Lower leg skin (tissue), 4 donors: ENCODE data around the gene SEL1L3. TPM values are rescaled to one million over a fixed set of nuclear protein-coding genes. Genes with fewer than 3 reads are reported as not detected.

Experiments used
- DNase-seq, 2 donors: peaks; one replicate each; pipeline ENCODE4 v3.0.0-alpha.2; 2019; ENCODE audit warnings: low spot score in 2 of 2
- H3K4me3 ChIP-seq: fragments of 200-600 bp; sonication (generic); 2 replicates; pipeline ENCODE4 v1.5.1; 2017; ENCODE audit warnings: mild to moderate bottlenecking, low read depth; ENCODE audit not compliant: poor library complexity, severe bottlenecking
- POLR2A ChIP-seq, 2 donors: fragments of 450-650 bp; IDR thresholded peaks; one replicate each; pipeline ENCODE4 v1.6.1; 2016 to 2017; ENCODE audit warnings: antibody characterized with exemption in 2 of 2, mild to moderate bottlenecking in 1 of 2, moderate library complexity in 1 of 2
- WGBS, 2 donors: methylation state at CpG; one replicate each; pipeline ENCODE4 v1.1.5; 2018; 5-methylcytosine and 5-hydroxymethylcytosine counted together
- intact Hi-C: fragments of 100-400 bp; cut with DNase I; formaldehyde crosslinking; loops from one replicate; pipeline ENCODE4 v1.15.0; 2023; ENCODE audit warnings: low total_unique reads
- total RNA-seq, 4 donors: library from RNA; depleted of rRNA; stranded (reverse); fragments of >200 nt; gene quantifications; one replicate each; pipeline ENCODE4 v1.1.0, GENCODE V29; 2016
- TF ChIP-seq, protein P1 (sequence below), 3 donors: fragments of 450-650 bp; IDR thresholded peaks; one replicate each; pipeline ENCODE4 v1.5.1; 2016; ENCODE audit warnings: antibody characterized with exemption in 3 of 3, mild to moderate bottlenecking in 3 of 3, moderate library complexity in 2 of 3

SEL1L3 gene
- total RNA-seq, 4 donors from 2014 or later, result 5.2 to 20.1 (median 5.9) TPM

DNA sequence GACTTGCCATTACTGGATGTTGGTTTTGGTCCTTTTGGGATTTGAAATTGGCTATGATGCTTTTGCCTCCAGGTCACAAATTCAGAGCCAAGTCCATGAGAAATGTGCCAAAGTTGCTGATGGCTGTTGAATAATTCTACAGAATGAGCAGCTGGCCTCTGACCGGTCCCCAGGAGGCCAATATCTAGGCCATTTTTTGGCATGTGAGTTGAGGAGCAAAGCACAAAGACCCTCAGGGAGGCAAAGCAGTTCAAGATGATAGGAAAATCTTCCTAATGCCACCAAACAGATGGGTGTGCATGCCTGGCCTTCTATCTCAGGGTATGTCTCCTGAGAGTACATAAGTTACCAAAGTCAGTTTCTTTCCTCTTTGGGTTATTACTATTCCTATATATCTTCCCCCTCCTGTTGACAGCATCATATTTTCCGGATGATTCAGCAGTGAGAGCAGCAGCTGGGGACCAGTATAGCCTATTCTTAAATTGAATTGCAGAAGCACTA, 44.4 kb downstream of the SEL1L3 start:
- DNase-seq, result peak in 1 of 2 donors; percentile 9
- H3K4me3 ChIP-seq, result no peak overlapping the region
- intact Hi-C loops, result no loop called here
- WGBS, 2 donors, result 64 to 81% methylated on average over 2 of the region's 2 CpGs
- TF ChIP-seq, protein P1, sequence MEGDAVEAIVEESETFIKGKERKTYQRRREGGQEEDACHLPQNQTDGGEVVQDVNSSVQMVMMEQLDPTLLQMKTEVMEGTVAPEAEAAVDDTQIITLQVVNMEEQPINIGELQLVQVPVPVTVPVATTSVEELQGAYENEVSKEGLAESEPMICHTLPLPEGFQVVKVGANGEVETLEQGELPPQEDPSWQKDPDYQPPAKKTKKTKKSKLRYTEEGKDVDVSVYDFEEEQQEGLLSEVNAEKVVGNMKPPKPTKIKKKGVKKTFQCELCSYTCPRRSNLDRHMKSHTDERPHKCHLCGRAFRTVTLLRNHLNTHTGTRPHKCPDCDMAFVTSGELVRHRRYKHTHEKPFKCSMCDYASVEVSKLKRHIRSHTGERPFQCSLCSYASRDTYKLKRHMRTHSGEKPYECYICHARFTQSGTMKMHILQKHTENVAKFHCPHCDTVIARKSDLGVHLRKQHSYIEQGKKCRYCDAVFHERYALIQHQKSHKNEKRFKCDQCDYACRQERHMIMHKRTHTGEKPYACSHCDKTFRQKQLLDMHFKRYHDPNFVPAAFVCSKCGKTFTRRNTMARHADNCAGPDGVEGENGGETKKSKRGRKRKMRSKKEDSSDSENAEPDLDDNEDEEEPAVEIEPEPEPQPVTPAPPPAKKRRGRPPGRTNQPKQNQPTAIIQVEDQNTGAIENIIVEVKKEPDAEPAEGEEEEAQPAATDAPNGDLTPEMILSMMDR (IDR thresholded peaks at IDR 0.05), result no peak
- no peak for TF ChIP-seq POLR2A (IDR thresholded peaks at IDR 0.05)

GRCh38 chr4:25817059-25817681, 45.6 kb downstream of the SEL1L3 start:
- intact Hi-C loops, result no loop called here
- no peak overlapping the region for H3K4me3 ChIP-seq
- peak in 1 of 2 donors; percentile 25 for DNase-seq
- TF ChIP-seq POLR2A (IDR thresholded peaks at IDR 0.05), result no peak
- WGBS, 2 donors, result 84 to 89% methylated on average over 8 of the region's 8 CpGs

GRCh38 chr4:25816591-25817058, 46.2 kb downstream of the SEL1L3 start:
- intact Hi-C loops, result no loop called here
- TF ChIP-seq POLR2A (IDR thresholded peaks at IDR 0.05), result no peak
- TF ChIP-seq, protein P1 (IDR thresholded peaks at IDR 0.05), result no peak
- H3K4me3 ChIP-seq, result no peak overlapping the region
- 97 to 100% methylated on average over 2 of the region's 2 CpGs for WGBS, 2 donors
- peak in 1 of 2 donors; percentile 15 for DNase-seq

DNA sequence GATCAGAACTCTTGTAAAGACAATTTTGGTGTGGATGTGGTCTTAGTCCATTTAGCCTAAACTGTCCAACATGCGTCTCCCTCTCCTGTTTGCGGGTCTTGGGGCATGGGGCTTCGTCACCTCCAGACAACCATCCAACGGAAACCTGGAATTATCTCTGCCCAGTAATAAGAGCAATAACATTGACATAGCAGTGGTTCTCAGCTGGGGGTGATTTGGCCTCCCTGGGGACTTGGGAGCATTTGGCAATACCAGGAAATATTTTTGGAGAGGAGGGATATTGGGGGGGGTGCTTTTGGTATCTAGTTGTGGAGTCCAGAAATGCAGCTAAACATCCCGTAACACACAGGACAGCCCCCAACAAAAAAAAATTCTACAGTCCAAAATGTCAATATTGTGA, 47.2 kb downstream of the SEL1L3 start:
- no peak overlapping the region for H3K4me3 ChIP-seq
- intact Hi-C loops, result no loop called here
- DNase-seq, result peak in 1 of 2 donors; percentile 29
- WGBS, 2 donors, result 90 to 95% methylated on average over 5 of the region's 5 CpGs
- no peak for TF ChIP-seq POLR2A (IDR thresholded peaks at IDR 0.05)
- TF ChIP-seq, protein P1 (IDR thresholded peaks at IDR 0.05), result no peak

- peak; percentile 31 to 86 for DNase-seq
- intact Hi-C loops, result no loop called here
These were observed 48.3 kb downstream of the SEL1L3 start for GRCh38 chr4:25814301-25815136.

More at GRCh38 chr4:25814301-25815136, 48.3 kb downstream of the SEL1L3 start:
- H3K4me3 ChIP-seq, result no peak overlapping the region
- 72 to 74% methylated on average over 13 of the region's 13 CpGs for WGBS, 2 donors
- TF ChIP-seq, protein P1 (IDR thresholded peaks at IDR 0.05), result no peak
